ENCODE results near the gene SMIM28.
"Not testable (repeated sequence)": the region's sequence is repeated elsewhere in the genome, so short reads cannot be mapped to it uniquely, and the experiment has no call there.

GRCh38 chr6:138368684-138369083 is 9.0 kb upstream of the SMIM28 start:
- not testable (repeated sequence) for TF ChIP-seq CTCF (conservative IDR thresholded peaks at IDR 0.05); ZFX (IDR thresholded peaks at IDR 0.05)
